ENCODE measurements around the gene SH3RF1.

DNA sequence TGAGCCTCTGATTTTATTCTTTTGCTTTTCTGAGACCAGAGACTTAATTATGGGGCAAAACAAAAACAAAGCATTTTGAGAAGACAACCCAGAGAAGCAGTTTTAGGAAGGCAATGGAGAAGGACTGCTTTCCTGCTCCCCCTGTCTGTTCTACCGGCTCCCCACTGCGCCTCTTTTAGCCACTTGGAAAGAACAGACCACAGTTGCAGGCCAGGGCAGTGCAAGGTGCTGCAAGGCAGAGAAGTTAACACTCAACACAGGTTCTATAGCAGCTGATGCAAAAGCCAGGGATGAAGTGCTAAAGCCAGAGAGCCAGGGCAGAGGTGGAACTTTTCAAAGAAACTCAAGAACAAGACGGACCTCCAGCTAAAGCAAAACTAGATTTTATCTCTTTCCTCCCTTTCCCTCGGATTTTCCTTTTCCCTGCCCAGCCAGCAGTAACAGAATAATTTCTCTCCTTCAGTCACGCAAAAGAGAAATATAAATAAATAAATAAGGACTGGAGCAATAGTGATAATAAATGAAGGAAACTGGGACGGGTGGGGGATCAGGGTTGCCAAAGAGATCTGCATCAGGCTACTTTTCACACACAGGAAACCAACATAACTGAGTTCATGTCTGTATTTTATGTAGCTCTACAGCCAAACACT is 10.4 kb downstream of the SH3RF1 start:
- TF ChIP-seq, protein P1, sequence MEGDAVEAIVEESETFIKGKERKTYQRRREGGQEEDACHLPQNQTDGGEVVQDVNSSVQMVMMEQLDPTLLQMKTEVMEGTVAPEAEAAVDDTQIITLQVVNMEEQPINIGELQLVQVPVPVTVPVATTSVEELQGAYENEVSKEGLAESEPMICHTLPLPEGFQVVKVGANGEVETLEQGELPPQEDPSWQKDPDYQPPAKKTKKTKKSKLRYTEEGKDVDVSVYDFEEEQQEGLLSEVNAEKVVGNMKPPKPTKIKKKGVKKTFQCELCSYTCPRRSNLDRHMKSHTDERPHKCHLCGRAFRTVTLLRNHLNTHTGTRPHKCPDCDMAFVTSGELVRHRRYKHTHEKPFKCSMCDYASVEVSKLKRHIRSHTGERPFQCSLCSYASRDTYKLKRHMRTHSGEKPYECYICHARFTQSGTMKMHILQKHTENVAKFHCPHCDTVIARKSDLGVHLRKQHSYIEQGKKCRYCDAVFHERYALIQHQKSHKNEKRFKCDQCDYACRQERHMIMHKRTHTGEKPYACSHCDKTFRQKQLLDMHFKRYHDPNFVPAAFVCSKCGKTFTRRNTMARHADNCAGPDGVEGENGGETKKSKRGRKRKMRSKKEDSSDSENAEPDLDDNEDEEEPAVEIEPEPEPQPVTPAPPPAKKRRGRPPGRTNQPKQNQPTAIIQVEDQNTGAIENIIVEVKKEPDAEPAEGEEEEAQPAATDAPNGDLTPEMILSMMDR (IDR thresholded peaks at IDR 0.05; ENCODE audit: borderline replicate concordance, extremely low read depth, low read length, poor library complexity, severe bottlenecking), result no peak
- TF ChIP-seq EZH2 (IDR thresholded peaks at IDR 0.05; ENCODE audit: borderline replicate concordance, low read depth, low read length, severe bottlenecking), result no peak

All from DND-41 (cell line).